Inferior parietal cortex (tissue), 1 donor: ENCODE measurements around the gene SLC8B1.

ENCODE experiments used
- DNase-seq: peaks from one replicate; pipeline ENCODE4 v3.0.0-alpha.2; 2016; ENCODE audit errors: extremely low spot score

SLC8B1 gene

GRCh38 chr12:113295886-113296556 is 38.9 kb downstream of the SLC8B1 start:
- no peak for DNase-seq

- no peak for DNase-seq
Measured at GRCh38 chr12:113293100-113293499, 41.8 kb downstream of the SLC8B1 start.

- no peak for DNase-seq
Measured at GRCh38 chr12:113292547-113292946, 42.4 kb downstream of the SLC8B1 start.

GRCh38 chr12:113292091-113292490 is 42.8 kb downstream of the SLC8B1 start:
- DNase-seq, result no peak

GRCh38 chr12:113291586-113291985 is 43.3 kb downstream of the SLC8B1 start:
- no peak for DNase-seq

GRCh38 chr12:113290506-113290905 is 44.4 kb downstream of the SLC8B1 start:
- DNase-seq, result no peak

- no peak for DNase-seq
Measured at GRCh38 chr12:113289361-113289760, 45.5 kb downstream of the SLC8B1 start.

GRCh38 chr12:113287899-113288282 is 47.0 kb downstream of the SLC8B1 start:
- DNase-seq, result no peak

- no peak for DNase-seq
Measured at GRCh38 chr12:113287146-113287898, 47.6 kb downstream of the SLC8B1 start.

GRCh38 chr12:113286712-113287111 is 48.2 kb downstream of the SLC8B1 start:
- no peak for DNase-seq

- DNase-seq, result no peak
Measured at GRCh38 chr12:113285679-113286610, 49.0 kb downstream of the SLC8B1 start.

- no peak for DNase-seq
Measured at GRCh38 chr12:113284751-113285150, 50.2 kb downstream of the SLC8B1 start.

- no peak for DNase-seq
Measured at GRCh38 chr12:113278633-113279032, 56.3 kb downstream of the SLC8B1 start.

- no peak for DNase-seq
Measured at GRCh38 chr12:113278141-113278540, 56.8 kb downstream of the SLC8B1 start.

- no peak for DNase-seq
Measured at GRCh38 chr12:113277511-113277910, 57.4 kb downstream of the SLC8B1 start.

- DNase-seq, result no peak
Measured at GRCh38 chr12:113276946-113277500, 57.9 kb downstream of the SLC8B1 start.

- no peak for DNase-seq
Measured at GRCh38 chr12:113276306-113276705, 58.6 kb downstream of the SLC8B1 start.

- DNase-seq, result no peak
Measured at GRCh38 chr12:113274848-113275247, 60.1 kb downstream of the SLC8B1 start.

- no peak for DNase-seq
Measured at GRCh38 chr12:113273053-113273725, 61.7 kb downstream of the SLC8B1 start.

GRCh38 chr12:113271853-113272561 is 62.9 kb downstream of the SLC8B1 start:
- DNase-seq, result peak; percentile 43

GRCh38 chr12:113271466-113271852 is 63.5 kb downstream of the SLC8B1 start:
- no peak for DNase-seq
